Testis (tissue), 3 donors: Measurements from ENCODE around the gene CAMTA1. TPM values are rescaled to one million over a fixed set of nuclear protein-coding genes. Genes with fewer than 3 reads are reported as not detected.

Experiments used
- DNase-seq: peaks from one replicate; pipeline ENCODE4 v3.0.0-alpha.2; 2019
- H3K27ac ChIP-seq, 2 donors: fragments of 200-600 bp; sonication (generic); one replicate each; pipeline ENCODE4 v1.5.1; 2019
- H3K27me3 ChIP-seq: fragments of 200-600 bp; sonication (generic); one replicate; pipeline ENCODE4 v1.5.1; 2019
- H3K36me3 ChIP-seq: fragments of 200-600 bp; sonication (generic); one replicate; pipeline ENCODE4 v1.5.1; 2017; ENCODE audit warnings: low read depth; ENCODE audit errors: missing control alignments
- H3K4me1 ChIP-seq: fragments of 200-600 bp; sonication (generic); one replicate; pipeline ENCODE4 v1.5.1; 2019
- H3K4me3 ChIP-seq, 2 donors: fragments of 200-600 bp; sonication (generic); one replicate each; pipeline ENCODE4 v1.5.1; 2017 to 2019
- H3K9me3 ChIP-seq: fragments of 200-600 bp; sonication (generic); one replicate; pipeline ENCODE4 v1.5.1; 2017
- POLR2A ChIP-seq: fragments of 450-650 bp; IDR thresholded peaks from one replicate; pipeline ENCODE4 v1.6.1; 2017; ENCODE audit warnings: antibody characterized with exemption, mild to moderate bottlenecking, moderate library complexity
- WGBS, 2 donors: methylation state at CpG; one replicate each; pipeline ENCODE4 v1.1.5; 2018; 5-methylcytosine and 5-hydroxymethylcytosine counted together
- intact Hi-C: fragments of 100-400 bp; cut with DNase I; formaldehyde crosslinking; loops from one replicate; pipeline ENCODE4 v1.15.1; 2023; ENCODE audit warnings: low total_unique reads
- polyA plus RNA-seq: library from polyadenylated mRNA; stranded (reverse); fragments of 350-450 nt; fragmentation: Illumina TruSeq; extraction: RNeasy Lipid Tissue Mini Kit (QIAGEN cat#74804); gene quantifications from one replicate; pipeline ENCODE4 v1.2.3, GENCODE V29; 2014; ENCODE audit warnings: low read depth, low replicate concordance; ENCODE audit not compliant: insufficient read depth
- total RNA-seq, 2 donors: library from RNA; depleted of rRNA; stranded (reverse); fragments of >200 nt; gene quantifications; one replicate each; pipeline ENCODE4 v1.2.3, GENCODE V29; 2016
- TF ChIP-seq, protein P1 (sequence below), 3 experiments: fragments of 450-650 bp in 2 of 3; fragments of 200-600 bp in 1 of 3; sonication (generic) in 1 of 3; IDR thresholded peaks; one replicate each; pipeline ENCODE4 v1.5.1; 2016 to 2019; ENCODE audit warnings: antibody characterized with exemption in 3 of 3, mild to moderate bottlenecking in 2 of 3, moderate library complexity in 1 of 3

Gene CAMTA1
- total and polyA plus RNA-seq, 3 donors from 2014 or later: 116 to 158 (median 119) TPM

- H3K36me3 ChIP-seq: no peaks in the 10 kb centered on the region
- no peak overlapping the region for H3K4me3 ChIP-seq
- H3K27me3 ChIP-seq: no peaks in the 10 kb centered on the region
- TF ChIP-seq POLR2A: no peak
- TF ChIP-seq, protein P1, sequence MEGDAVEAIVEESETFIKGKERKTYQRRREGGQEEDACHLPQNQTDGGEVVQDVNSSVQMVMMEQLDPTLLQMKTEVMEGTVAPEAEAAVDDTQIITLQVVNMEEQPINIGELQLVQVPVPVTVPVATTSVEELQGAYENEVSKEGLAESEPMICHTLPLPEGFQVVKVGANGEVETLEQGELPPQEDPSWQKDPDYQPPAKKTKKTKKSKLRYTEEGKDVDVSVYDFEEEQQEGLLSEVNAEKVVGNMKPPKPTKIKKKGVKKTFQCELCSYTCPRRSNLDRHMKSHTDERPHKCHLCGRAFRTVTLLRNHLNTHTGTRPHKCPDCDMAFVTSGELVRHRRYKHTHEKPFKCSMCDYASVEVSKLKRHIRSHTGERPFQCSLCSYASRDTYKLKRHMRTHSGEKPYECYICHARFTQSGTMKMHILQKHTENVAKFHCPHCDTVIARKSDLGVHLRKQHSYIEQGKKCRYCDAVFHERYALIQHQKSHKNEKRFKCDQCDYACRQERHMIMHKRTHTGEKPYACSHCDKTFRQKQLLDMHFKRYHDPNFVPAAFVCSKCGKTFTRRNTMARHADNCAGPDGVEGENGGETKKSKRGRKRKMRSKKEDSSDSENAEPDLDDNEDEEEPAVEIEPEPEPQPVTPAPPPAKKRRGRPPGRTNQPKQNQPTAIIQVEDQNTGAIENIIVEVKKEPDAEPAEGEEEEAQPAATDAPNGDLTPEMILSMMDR (IDR thresholded peaks at IDR 0.05): no peak
- no peak for DNase-seq
- H3K4me1 ChIP-seq: no peaks in the 10 kb centered on the region
- intact Hi-C loops: no loop called here
- no peak overlapping the region for H3K27ac ChIP-seq
- H3K9me3 ChIP-seq: no peaks in the 10 kb centered on the region
- WGBS, 2 donors: 92 to 99% methylated on average over 8 of the region's 8 CpGs
These were observed 734.1 kb downstream of the CAMTA1 start for GRCh38 chr1:7519181-7519860.

DNA sequence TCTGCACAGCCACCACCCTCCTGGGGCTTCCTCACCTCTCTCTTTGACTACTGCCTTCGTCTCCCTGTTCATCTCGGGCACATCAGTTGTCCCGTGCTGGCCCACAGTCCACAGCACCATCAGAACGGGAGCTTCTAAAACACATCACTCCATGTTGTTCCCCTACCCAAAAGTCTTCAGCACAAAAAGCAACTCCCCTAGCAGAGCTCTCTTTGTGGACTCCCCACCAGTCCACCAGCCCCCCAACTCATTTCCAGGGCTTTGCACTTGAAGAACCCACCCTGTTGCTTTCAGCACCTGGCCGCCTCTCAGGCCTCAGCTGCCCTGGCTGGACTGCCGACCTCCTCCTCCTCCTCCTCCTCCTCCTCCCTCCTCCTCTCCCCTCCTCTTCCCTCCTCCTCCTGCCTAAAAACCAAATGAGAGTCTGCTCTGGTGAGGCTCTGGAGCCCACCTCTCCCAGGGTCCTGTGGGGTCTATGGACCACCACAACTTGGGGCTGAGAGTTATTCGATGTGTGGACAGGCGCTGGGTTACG lies 734.7 kb downstream of the CAMTA1 start:
- Histone ChIP-seq H3K4me1 (no peaks in the 10 kb centered on the region), H3K9me3 (no peaks in the 10 kb centered on the region), H3K27ac (no peak overlapping the region), H3K4me3 (no peak overlapping the region), H3K27me3 (no peaks in the 10 kb centered on the region), H3K36me3 (no peaks in the 10 kb centered on the region)
- intact Hi-C loops: no loop called here
- no peak for DNase-seq
- no peak for TF ChIP-seq POLR2A
- TF ChIP-seq, protein P1 (IDR thresholded peaks at IDR 0.05): no peak
- WGBS, 2 donors: 81 to 92% methylated on average over 4 to 9 of the region's 9 CpGs

- intact Hi-C loops: no loop called here
These were observed 735.2 kb downstream of the CAMTA1 start for GRCh38 chr1:7520496-7520895.

GRCh38 chr1:7524341-7525337 lies 739.4 kb downstream of the CAMTA1 start:
- intact Hi-C loops: no loop called here
- Histone ChIP-seq H3K4me3 (no peak overlapping the region), H3K27me3 (no peaks in the 10 kb centered on the region), H3K27ac (no peak overlapping the region), H3K36me3 (no peaks in the 10 kb centered on the region), H3K4me1 (no peaks in the 10 kb centered on the region), H3K9me3 (no peaks in the 10 kb centered on the region)
- WGBS, 2 donors: 88 to 89% methylated on average over 16 of the region's 16 CpGs
- no peak for TF ChIP-seq POLR2A
- TF ChIP-seq, protein P1 (IDR thresholded peaks at IDR 0.05): no peak
- no peak for DNase-seq

More at GRCh38 chr1:7520496-7520895, 735.2 kb downstream of the CAMTA1 start:
- TF ChIP-seq, protein P1 (IDR thresholded peaks at IDR 0.05): no peak
- TF ChIP-seq POLR2A: no peak
- Histone ChIP-seq H3K4me3 (no peak overlapping the region), H3K4me1 (no peaks in the 10 kb centered on the region), H3K27ac (no peak overlapping the region), H3K9me3 (no peaks in the 10 kb centered on the region), H3K27me3 (no peaks in the 10 kb centered on the region), H3K36me3 (no peaks in the 10 kb centered on the region)
- WGBS, 2 donors: 92 to 93% methylated on average over 4 of the region's 4 CpGs
- DNase-seq: no peak
